ENCODE measurements around the gene KLF11. TPM values are rescaled to one million over a fixed set of nuclear protein-coding genes. Genes with fewer than 3 reads are reported as not detected.
A peak's percentile ranks its signal among the peaks of the same experiment; 100 is the strongest.

KLF11 gene
- total and polyA plus RNA-seq, 9 of the 15 experiments (the other 6 are each of a cell fraction or from before 2014, with no cell fraction given) = 2.1 to 13.4 (median 6.5) TPM

- TF ChIP-seq ZFP91 (CRISPR knock-in tag; IDR thresholded peaks at IDR 0.05) = no peak
- no peak for TF ChIP-seq ZBTB40 (IDR thresholded peaks at IDR 0.05)
- TF ChIP-seq ZBTB40 (CRISPR knock-in tag; IDR thresholded peaks at IDR 0.05) = no peak
- peak; percentile 34; the same call in 1 of the 2 replicates for TF ChIP-seq MAFF (IDR thresholded peaks at IDR 0.05; ENCODE audit: low read length)
- no peak for TF ChIP-seq BMI1 (IDR thresholded peaks at IDR 0.05; ENCODE audit: low read length)
- no peak for TF ChIP-seq SREBF1 (IDR thresholded peaks at IDR 0.05; ENCODE audit: borderline replicate concordance, low read depth, low read length)
- no peak for TF ChIP-seq SAFB2 (IDR thresholded peaks at IDR 0.05; ENCODE audit: borderline replicate concordance, low read depth, low read length, severe bottlenecking)
- peak; percentile 76 for TF ChIP-seq C11orf30 (IDR thresholded peaks at IDR 0.05; ENCODE audit: low read depth)
- TF ChIP-seq NFATC3 (IDR thresholded peaks at IDR 0.05) = no peak
- TF ChIP-seq RBFOX2 (IDR thresholded peaks at IDR 0.05; ENCODE audit: low read depth, low read length) = no peak
- TF ChIP-seq SP2 (IDR thresholded peaks at IDR 0.05; ENCODE audit: extremely low read depth, low read depth, low read length, poor library complexity, severe bottlenecking) = no peak
- TF ChIP-seq PRDM10 (IDR thresholded peaks at IDR 0.05; ENCODE audit: partially characterized antibody) = no peak
- TF ChIP-seq CEBPB (tag; IDR thresholded peaks at IDR 0.05) = no peak
These were observed 7.1 kb upstream of the KLF11 start (continued) for GRCh38 chr2:10036095-10036884.
